HEK293 (cell line): ENCODE measurements around the gene ENDOV.

Source experiments
- CTCF ChIP-seq: fragments of 450-650 bp; formaldehyde crosslinking; IDR thresholded peaks from 2 replicates; pipeline ENCODE4 v1.5.1; 2016; ENCODE audit warnings: missing biosample characterization, missing genetic modification characterization
- SP2 ChIP-seq: fragments of 450-650 bp; formaldehyde crosslinking; IDR thresholded peaks from 2 replicates; pipeline ENCODE4 v1.5.1; 2016; ENCODE audit warnings: missing biosample characterization, missing genetic modification characterization
- SP3 ChIP-seq: fragments of 450-650 bp; formaldehyde crosslinking; IDR thresholded peaks from 2 replicates; pipeline ENCODE4 v1.5.1; 2016; ENCODE audit warnings: missing biosample characterization, missing genetic modification characterization
- TCF7L2 ChIP-seq: IDR thresholded peaks from 2 replicates; pipeline ENCODE4 v1.6.1; 2011; ENCODE audit warnings: low read depth, mild to moderate bottlenecking, inconsistent platforms, low read length, moderate library complexity, borderline replicate concordance
- ZBTB7A ChIP-seq: fragments of 450-650 bp; formaldehyde crosslinking; IDR thresholded peaks from 2 replicates; pipeline ENCODE4 v1.5.1; 2016; ENCODE audit warnings: low read depth, missing biosample characterization, missing genetic modification characterization
- ZNF24 ChIP-seq: fragments of 450-650 bp; formaldehyde crosslinking; IDR thresholded peaks from 2 replicates; pipeline ENCODE4 v1.5.1; 2016; ENCODE audit warnings: missing biosample characterization, missing genetic modification characterization
- ZNF311 ChIP-seq: fragments of 450-650 bp; formaldehyde crosslinking; IDR thresholded peaks from 2 replicates; pipeline ENCODE4 v1.5.1; 2017; ENCODE audit warnings: missing biosample characterization, missing genetic modification characterization, borderline replicate concordance
- ZNF404 ChIP-seq: fragments of 450-650 bp; formaldehyde crosslinking; IDR thresholded peaks from 2 replicates; pipeline ENCODE4 v1.5.1; 2017; ENCODE audit warnings: missing biosample characterization, missing genetic modification characterization
- ZNF660 ChIP-seq: fragments of 450-650 bp; IDR thresholded peaks from 2 replicates; pipeline ENCODE4 v1.5.1; 2018; ENCODE audit warnings: missing biosample characterization, mild to moderate bottlenecking, missing genetic modification characterization
- ZNF785 ChIP-seq: fragments of 450-650 bp; formaldehyde crosslinking; IDR thresholded peaks from 2 replicates; pipeline ENCODE4 v1.5.1; 2016; ENCODE audit warnings: missing biosample characterization, missing genetic modification characterization
- ZSCAN5A ChIP-seq: fragments of 450-650 bp; formaldehyde crosslinking; IDR thresholded peaks from 2 replicates; pipeline ENCODE4 v1.5.1; 2016; ENCODE audit warnings: missing biosample characterization, missing genetic modification characterization

- TF ChIP-seq CTCF (tag by site-specific recombination), result no peak
- no peak for TF ChIP-seq ZSCAN5A (tag by site-specific recombination)
- no peak for TF ChIP-seq ZNF24 (tag by site-specific recombination)
- no peak for TF ChIP-seq ZNF311 (tag by site-specific recombination)
- TF ChIP-seq ZNF404 (tag by site-specific recombination), result no peak
- TF ChIP-seq SP2 (tag by site-specific recombination), result no peak
- TF ChIP-seq TCF7L2, result no peak
- TF ChIP-seq ZNF660 (tag by site-specific recombination), result no peak
- no peak for TF ChIP-seq ZNF785 (tag by site-specific recombination)
- TF ChIP-seq ZBTB7A, result no peak
- no peak for TF ChIP-seq SP3 (tag by site-specific recombination)
Measured at GRCh38 chr17:80459234-80459633, 44.3 kb downstream of the ENDOV start.
